ENCODE measurements around the gene CAMK4. TPM values are rescaled to one million over a fixed set of nuclear protein-coding genes. Genes with fewer than 3 reads are reported as not detected.
A peak's percentile ranks its signal among the peaks of the same experiment; 100 is the strongest.

The CAMK4 gene
- total and polyA plus RNA-seq, 9 donors, result 4.6 to 7.5 (median 6.3) TPM

DNA sequence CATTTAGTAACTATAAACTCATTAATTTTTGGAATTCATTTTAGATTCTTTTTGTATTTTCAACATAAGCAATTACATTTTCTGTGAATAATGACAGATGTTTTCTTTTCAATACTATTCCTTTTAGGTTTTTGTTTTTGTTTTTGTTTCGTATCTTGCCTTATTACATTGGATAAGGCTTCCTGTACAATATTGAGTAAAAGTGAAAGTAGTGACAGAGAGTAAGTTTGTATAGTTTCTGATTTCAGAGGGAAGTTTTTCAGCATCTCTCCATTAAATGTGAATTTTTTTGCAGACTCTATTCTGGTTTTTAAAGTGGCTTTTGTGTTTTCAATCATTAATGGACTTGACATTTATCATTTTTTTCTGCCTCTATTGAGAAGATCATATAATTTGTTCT is 12.8 kb upstream of the CAMK4 start:
- H3K27ac ChIP-seq (ENCODE audit: low read length), result no peak overlapping the region
- no peaks in the 10 kb centered on the region for H3K9me3 ChIP-seq (replicated peaks; ENCODE audit: control insufficient read depth, low read depth, low read length)
- WGBS (ENCODE audit: insufficient coverage), result no CpG with 5 or more reads among the region's 1 CpG
- H3K4me3 ChIP-seq (ENCODE audit: low read length), result no peak overlapping the region
- no peaks in the 10 kb centered on the region for H3K36me3 ChIP-seq (ENCODE audit: control insufficient read depth, insufficient read depth, low read length)
- H3K27me3 ChIP-seq (ENCODE audit: control insufficient read depth, insufficient read depth, low read length), result no peaks in the 10 kb centered on the region
- DNase-seq, result no peak
- H3K4me1 ChIP-seq (ENCODE audit: control insufficient read depth, insufficient read depth, low read length), result no peaks in the 10 kb centered on the region

DNA sequence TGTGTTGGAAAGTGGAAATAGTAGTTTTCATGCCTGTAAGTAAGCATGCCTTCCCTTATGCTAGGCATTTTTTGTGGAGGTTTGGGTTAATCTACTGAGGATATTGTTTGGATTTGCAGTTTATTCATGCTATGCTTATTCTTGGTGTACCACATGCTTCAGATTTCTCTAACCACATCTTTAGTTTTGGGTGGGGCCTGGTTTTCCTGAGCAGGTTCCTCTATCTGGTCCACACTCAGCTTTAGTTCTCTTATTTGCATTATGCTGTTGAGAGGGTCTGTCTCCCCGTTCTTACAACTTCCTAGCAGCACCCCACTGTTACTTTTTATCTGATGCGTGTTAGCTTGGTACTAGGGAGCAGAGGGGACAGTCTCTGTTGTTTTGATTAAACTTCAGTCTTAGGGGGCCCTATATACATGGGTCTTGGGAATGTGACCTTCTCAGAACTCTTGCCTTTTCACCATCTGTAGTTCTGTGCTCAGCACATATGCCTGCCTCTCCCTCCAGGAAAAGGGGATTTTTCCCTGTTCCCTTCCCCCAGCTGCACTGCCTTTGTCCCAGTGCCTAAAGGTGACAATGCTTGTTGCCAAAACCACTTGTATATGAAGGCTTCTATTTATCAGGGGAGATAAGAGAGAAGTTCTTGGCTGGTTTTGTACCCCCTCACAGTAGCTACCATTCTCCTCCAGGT is 10.0 kb upstream of the CAMK4 start:
- Histone ChIP-seq H3K27me3 (ENCODE audit: control insufficient read depth, insufficient read depth, low read length) (no peaks in the 10 kb centered on the region), H3K36me3 (ENCODE audit: control insufficient read depth, insufficient read depth, low read length) (no peaks in the 10 kb centered on the region), H3K9me3 (replicated peaks; ENCODE audit: control insufficient read depth, low read depth, low read length) (no peaks in the 10 kb centered on the region), H3K4me3 (ENCODE audit: low read length) (no peak overlapping the region), H3K4me1 (ENCODE audit: control insufficient read depth, insufficient read depth, low read length) (no peaks in the 10 kb centered on the region), H3K27ac (ENCODE audit: low read length) (no peak overlapping the region)
- no peak for DNase-seq
- WGBS (ENCODE audit: insufficient coverage), result no CpG with 5 or more reads among the region's 2 CpGs

DNA sequence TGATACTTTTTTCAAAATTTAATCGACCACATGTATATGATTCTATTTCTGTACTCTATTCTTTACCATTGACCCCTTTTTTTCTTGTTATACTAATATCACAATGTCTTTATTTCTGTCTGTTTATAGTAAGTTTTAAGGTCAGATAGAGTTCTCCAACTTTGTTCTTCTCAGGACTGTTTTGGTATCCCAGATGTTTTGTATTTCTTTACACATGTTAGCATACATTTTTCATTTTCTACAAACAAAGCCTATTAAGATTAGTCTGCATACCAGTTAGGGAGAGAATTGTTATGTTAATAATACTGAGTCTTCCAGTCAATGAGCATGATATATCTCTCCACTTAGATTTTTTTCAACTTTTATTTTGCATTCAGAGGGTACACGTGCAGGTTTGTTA is 8.2 kb upstream of the CAMK4 start:
- no peak for DNase-seq
- WGBS (ENCODE audit: insufficient coverage), result no CpG with 5 or more reads among the region's 2 CpGs

DNA sequence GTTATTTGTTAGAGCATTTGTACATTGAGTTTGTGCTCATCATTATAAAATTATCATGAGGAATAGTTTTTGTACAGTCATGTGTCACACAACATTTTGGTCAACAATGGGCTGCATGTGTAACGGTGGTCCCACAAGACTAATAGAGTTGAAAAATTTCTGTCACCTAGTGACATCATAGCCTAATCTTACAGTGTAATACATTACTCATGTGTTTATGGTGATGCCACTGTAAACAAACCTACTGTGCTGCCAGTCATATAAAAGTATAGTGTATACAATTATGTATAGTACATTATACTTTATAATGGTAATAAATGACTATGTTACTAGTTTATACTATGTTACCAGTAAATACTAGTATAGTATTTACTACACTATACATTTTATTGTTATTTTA is 3.0 kb upstream of the CAMK4 start:
- Histone ChIP-seq H3K36me3 (ENCODE audit: control insufficient read depth, insufficient read depth, low read length) (no peaks in the 10 kb centered on the region), H3K4me3 (ENCODE audit: low read length) (no peak overlapping the region), H3K27me3 (ENCODE audit: control insufficient read depth, insufficient read depth, low read length) (peaks cover 6% of the 10 kb centered on the region), H3K4me1 (ENCODE audit: control insufficient read depth, insufficient read depth, low read length) (peaks cover 12% of the 10 kb centered on the region), H3K9me3 (replicated peaks; ENCODE audit: control insufficient read depth, low read depth, low read length) (no peaks in the 10 kb centered on the region), H3K27ac (ENCODE audit: low read length) (no peak overlapping the region)
- DNase-seq, result no peak
- no CpG with 5 or more reads among the region's 1 CpG for WGBS (ENCODE audit: insufficient coverage)

More for the DNA sequence above, 8.2 kb upstream of the CAMK4 start:
- Histone ChIP-seq H3K4me3 (ENCODE audit: low read length) (no peak overlapping the region), H3K36me3 (ENCODE audit: control insufficient read depth, insufficient read depth, low read length) (no peaks in the 10 kb centered on the region), H3K9me3 (replicated peaks; ENCODE audit: control insufficient read depth, low read depth, low read length) (no peaks in the 10 kb centered on the region), H3K4me1 (ENCODE audit: control insufficient read depth, insufficient read depth, low read length) (no peaks in the 10 kb centered on the region), H3K27ac (ENCODE audit: low read length) (no peak overlapping the region), H3K27me3 (ENCODE audit: control insufficient read depth, insufficient read depth, low read length) (no peaks in the 10 kb centered on the region)

DNA sequence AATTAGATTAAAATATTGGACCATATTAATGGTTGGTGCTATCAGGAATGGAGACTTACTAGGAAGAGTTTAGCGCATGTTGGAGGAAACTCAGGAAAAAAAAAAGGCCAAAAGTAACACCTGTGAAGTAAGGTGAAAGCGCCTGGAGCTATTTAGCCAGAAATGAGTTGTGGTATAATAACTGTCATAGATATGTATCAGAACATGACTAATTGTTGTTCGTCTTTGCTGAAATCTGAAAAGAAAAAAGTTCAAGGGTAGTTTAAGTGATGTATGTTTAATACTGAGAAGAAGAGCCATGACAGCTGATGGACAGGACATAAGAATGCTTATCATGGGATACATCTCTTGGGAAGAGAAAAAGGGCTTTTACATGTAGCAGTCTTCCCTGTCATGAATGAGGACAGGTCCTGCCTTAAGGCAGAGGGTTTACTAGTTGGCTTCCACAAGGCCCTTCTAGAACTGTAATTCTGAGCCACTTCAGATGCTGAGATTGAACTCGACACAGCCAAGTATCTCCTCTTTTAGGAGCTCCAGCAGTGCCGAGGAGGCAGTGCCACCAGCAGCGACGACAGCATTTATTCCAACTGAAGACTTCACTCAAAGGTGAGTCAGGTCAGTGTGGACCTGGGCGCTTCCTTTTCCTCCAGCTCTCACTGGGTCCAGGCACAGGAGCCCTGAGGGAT is 940 bp upstream of the CAMK4 start:
- peak overlapping the region; percentile 53 for H3K4me3 ChIP-seq (ENCODE audit: low read length)

DNA sequence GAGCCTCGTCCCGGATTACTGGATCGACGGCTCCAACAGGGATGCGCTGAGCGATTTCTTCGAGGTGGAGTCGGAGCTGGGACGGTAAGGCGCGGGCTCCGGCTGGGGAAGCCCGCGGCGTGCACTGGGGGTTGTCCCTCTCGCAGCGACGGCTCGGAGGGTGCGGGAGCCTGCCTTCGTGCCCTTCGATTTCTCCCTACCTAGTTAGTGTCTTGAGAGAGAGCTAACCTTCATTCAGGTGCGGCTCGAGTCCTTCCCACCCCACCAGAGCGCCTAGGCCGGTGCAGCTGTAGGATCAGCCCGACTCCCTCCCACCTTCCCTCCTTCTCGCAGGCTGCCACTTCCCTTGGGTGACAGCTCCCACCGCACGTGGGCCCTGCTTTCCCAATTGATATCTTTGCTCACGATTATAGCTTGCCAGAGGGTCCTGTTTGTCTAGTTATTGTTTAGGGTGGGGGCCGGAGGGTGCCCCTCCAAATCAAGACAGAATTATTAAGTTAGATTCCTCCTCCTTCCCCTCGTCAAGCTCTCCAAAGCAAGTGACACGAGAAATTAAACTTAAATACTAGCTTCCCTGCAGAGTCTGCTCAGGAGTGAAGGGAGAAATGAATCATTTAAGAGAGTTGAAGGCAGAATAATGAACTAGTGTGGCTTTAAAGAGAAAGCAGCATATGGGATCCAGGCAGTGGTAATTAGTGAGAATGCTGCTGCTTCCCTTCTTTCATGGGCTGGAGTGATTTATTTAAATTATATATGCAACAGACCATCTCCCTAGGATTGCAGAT is 569 bp downstream of the CAMK4 start:
- H3K9me3 ChIP-seq (replicated peaks; ENCODE audit: control insufficient read depth, low read depth, low read length), result no peaks in the 10 kb centered on the region
- WGBS (ENCODE audit: insufficient coverage), result 0% methylated on average over 24 of the region's 34 CpGs
- peaks cover 12% of the 10 kb centered on the region for H3K4me1 ChIP-seq (ENCODE audit: control insufficient read depth, insufficient read depth, low read length)
- peak overlapping the region; percentile 74 for H3K4me3 ChIP-seq (ENCODE audit: low read length)
- no peaks in the 10 kb centered on the region for H3K36me3 ChIP-seq (ENCODE audit: control insufficient read depth, insufficient read depth, low read length)
- peaks cover 6% of the 10 kb centered on the region for H3K27me3 ChIP-seq (ENCODE audit: control insufficient read depth, insufficient read depth, low read length)
- H3K27ac ChIP-seq (ENCODE audit: low read length), result no peak overlapping the region
- DNase-seq, result peak; percentile 10

More for the DNA sequence above, 940 bp upstream of the CAMK4 start:
- DNase-seq, result peak; percentile 12
- Histone ChIP-seq H3K27ac (ENCODE audit: low read length) (no peak overlapping the region), H3K4me1 (ENCODE audit: control insufficient read depth, insufficient read depth, low read length) (peaks cover 12% of the 10 kb centered on the region), H3K9me3 (replicated peaks; ENCODE audit: control insufficient read depth, low read depth, low read length) (no peaks in the 10 kb centered on the region), H3K27me3 (ENCODE audit: control insufficient read depth, insufficient read depth, low read length) (peaks cover 6% of the 10 kb centered on the region), H3K36me3 (ENCODE audit: control insufficient read depth, insufficient read depth, low read length) (no peaks in the 10 kb centered on the region)
- 44% methylated on average over 8 of the region's 8 CpGs for WGBS (ENCODE audit: insufficient coverage)

DNA sequence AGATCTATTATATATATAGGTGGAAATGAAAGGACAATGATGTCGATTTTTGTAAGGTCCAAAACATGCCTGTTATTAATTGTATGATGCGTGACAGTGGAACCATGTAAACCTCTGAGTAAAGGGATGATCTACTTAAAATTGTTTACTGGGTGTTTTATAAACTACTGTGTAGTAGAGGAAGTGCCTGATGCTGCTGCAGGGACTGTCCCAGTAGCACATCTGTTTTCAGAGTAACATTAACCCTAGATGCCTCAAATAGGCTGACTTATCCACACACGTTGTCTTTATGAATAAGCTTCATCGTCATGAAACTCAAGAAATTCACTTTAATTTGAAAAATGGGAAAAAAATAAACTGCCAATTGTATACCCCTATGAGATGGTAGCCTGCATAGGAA is 1.7 kb downstream of the CAMK4 start:
- no peaks in the 10 kb centered on the region for H3K9me3 ChIP-seq (replicated peaks; ENCODE audit: control insufficient read depth, low read depth, low read length)
- H3K4me1 ChIP-seq (ENCODE audit: control insufficient read depth, insufficient read depth, low read length), result peaks cover 12% of the 10 kb centered on the region
- no peak overlapping the region for H3K4me3 ChIP-seq (ENCODE audit: low read length)
- no peaks in the 10 kb centered on the region for H3K36me3 ChIP-seq (ENCODE audit: control insufficient read depth, insufficient read depth, low read length)
- peaks cover 6% of the 10 kb centered on the region for H3K27me3 ChIP-seq (ENCODE audit: control insufficient read depth, insufficient read depth, low read length)
- DNase-seq, result no peak
- WGBS (ENCODE audit: insufficient coverage), result no CpG with 5 or more reads among the region's 4 CpGs
- no peak overlapping the region for H3K27ac ChIP-seq (ENCODE audit: low read length)

DNA sequence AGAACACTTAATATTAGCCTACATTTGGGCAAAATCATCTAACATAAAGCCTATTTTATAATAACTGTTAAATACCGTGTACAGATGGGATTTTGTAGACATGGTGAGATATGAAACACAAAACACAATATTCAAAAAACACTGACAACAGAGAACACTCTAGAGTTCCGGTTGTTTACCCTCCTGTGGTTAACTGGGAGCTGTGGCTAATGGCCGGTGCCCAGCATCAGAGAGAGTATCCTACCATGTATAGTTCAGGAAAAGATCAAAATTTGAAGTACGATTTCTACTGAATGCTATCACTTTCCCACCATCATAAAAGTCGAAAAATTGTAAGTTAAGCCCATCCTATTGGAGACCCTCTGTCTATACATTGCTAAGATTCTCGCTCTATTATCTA is 2.4 kb downstream of the CAMK4 start:
- no peaks in the 10 kb centered on the region for H3K9me3 ChIP-seq (replicated peaks; ENCODE audit: control insufficient read depth, low read depth, low read length)
- DNase-seq, result no peak
- peaks cover 6% of the 10 kb centered on the region for H3K27me3 ChIP-seq (ENCODE audit: control insufficient read depth, insufficient read depth, low read length)
- WGBS (ENCODE audit: insufficient coverage), result 100% methylated on average over 2 of the region's 6 CpGs
- H3K27ac ChIP-seq (ENCODE audit: low read length), result no peak overlapping the region
- H3K4me3 ChIP-seq (ENCODE audit: low read length), result no peak overlapping the region
- H3K4me1 ChIP-seq (ENCODE audit: control insufficient read depth, insufficient read depth, low read length), result peaks cover 12% of the 10 kb centered on the region
- H3K36me3 ChIP-seq (ENCODE audit: control insufficient read depth, insufficient read depth, low read length), result no peaks in the 10 kb centered on the region

DNA sequence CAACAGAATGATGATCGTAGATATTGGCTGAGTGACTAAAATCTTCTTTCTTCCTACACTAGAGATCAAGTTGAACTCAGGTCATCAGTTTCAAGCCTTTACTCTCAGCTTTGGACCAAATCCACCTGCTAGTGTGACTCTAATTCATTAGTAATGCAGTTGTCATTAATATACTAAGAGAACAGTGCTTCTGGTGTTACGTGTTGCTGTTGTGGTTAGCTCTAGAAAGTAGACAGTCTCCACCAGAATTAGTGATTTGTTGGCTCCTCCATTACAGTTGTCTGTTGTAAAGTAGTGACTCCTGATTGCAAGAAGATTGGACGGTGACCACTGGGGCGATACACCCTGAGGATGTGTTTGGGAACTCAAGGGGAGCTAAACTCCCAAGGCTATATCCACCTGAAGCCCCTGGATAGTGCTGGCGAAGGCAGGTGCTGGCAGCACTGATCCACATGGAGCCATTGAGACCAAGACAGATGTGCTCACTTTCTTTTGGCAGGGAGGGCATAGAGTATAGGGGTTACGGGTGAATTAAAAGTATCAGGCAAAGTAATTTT is 3.1 kb downstream of the CAMK4 start:
- 100% methylated on average over 2 of the region's 6 CpGs for WGBS (ENCODE audit: insufficient coverage)
- DNase-seq, result no peak
- Histone ChIP-seq H3K27ac (ENCODE audit: low read length) (no peak overlapping the region), H3K4me3 (ENCODE audit: low read length) (no peak overlapping the region), H3K36me3 (ENCODE audit: control insufficient read depth, insufficient read depth, low read length) (no peaks in the 10 kb centered on the region), H3K4me1 (ENCODE audit: control insufficient read depth, insufficient read depth, low read length) (peaks cover 12% of the 10 kb centered on the region), H3K27me3 (ENCODE audit: control insufficient read depth, insufficient read depth, low read length) (peaks cover 6% of the 10 kb centered on the region), H3K9me3 (replicated peaks; ENCODE audit: control insufficient read depth, low read depth, low read length) (no peaks in the 10 kb centered on the region)

DNA sequence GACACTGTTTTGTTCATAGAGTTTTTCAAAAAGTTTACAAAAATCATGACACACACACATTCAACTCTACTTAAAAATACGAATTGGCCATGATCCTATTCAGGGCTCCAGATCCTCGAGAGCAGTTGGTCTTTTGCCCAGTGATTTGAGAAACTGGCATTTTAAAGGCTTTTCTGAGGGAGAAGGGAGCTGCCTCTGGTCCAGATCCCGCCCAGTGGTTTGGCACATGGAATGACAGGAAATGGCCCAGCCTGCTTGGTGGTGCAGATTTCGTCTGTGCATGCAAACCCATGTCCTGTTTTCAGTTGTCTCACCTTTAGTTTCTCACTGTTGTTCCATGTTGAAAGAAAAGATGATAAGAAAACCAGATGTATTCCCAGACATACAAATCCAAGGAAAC is 3.6 kb downstream of the CAMK4 start:
- no CpG with 5 or more reads among the region's 4 CpGs for WGBS (ENCODE audit: insufficient coverage)
- Histone ChIP-seq H3K4me3 (ENCODE audit: low read length) (no peak overlapping the region), H3K27me3 (ENCODE audit: control insufficient read depth, insufficient read depth, low read length) (peaks cover 6% of the 10 kb centered on the region), H3K27ac (ENCODE audit: low read length) (no peak overlapping the region), H3K9me3 (replicated peaks; ENCODE audit: control insufficient read depth, low read depth, low read length) (no peaks in the 10 kb centered on the region), H3K36me3 (ENCODE audit: control insufficient read depth, insufficient read depth, low read length) (no peaks in the 10 kb centered on the region), H3K4me1 (ENCODE audit: control insufficient read depth, insufficient read depth, low read length) (peaks cover 12% of the 10 kb centered on the region)
- DNase-seq, result peak; percentile 53

Measured in muscle of leg (tissue), 11 donors.